NB4 (cell line): ENCODE data around the gene LTBP1.

Experiments used
- DNase-seq: peaks from one replicate; pipeline ENCODE4 v3.0.0; 2010; ENCODE audit warnings: low read depth
- H3K4me3 ChIP-seq: one replicate; pipeline ENCODE4 v1.5.1; 2011; ENCODE audit warnings: mild to moderate bottlenecking, low read depth, low read length, moderate library complexity
- MYC ChIP-seq: IDR thresholded peaks from 2 replicates; pipeline ENCODE4 v1.6.1; 2011; ENCODE audit warnings: low read depth, low read length
- POLR2A ChIP-seq: IDR thresholded peaks from 2 replicates; pipeline ENCODE4 v1.6.1; 2011; ENCODE audit warnings: mild to moderate bottlenecking; ENCODE audit not compliant: insufficient read length; ENCODE audit errors: extremely low read depth
- TF ChIP-seq, protein P1 (sequence below): IDR thresholded peaks from 2 replicates; pipeline ENCODE4 v1.6.1; 2011; ENCODE audit warnings: low read depth, low read length
- TF ChIP-seq, protein P2 (sequence below): IDR thresholded peaks from one replicate; pipeline ENCODE4 v1.5.1; 2012; ENCODE audit warnings: low read depth, low read length

Gene LTBP1

DNA sequence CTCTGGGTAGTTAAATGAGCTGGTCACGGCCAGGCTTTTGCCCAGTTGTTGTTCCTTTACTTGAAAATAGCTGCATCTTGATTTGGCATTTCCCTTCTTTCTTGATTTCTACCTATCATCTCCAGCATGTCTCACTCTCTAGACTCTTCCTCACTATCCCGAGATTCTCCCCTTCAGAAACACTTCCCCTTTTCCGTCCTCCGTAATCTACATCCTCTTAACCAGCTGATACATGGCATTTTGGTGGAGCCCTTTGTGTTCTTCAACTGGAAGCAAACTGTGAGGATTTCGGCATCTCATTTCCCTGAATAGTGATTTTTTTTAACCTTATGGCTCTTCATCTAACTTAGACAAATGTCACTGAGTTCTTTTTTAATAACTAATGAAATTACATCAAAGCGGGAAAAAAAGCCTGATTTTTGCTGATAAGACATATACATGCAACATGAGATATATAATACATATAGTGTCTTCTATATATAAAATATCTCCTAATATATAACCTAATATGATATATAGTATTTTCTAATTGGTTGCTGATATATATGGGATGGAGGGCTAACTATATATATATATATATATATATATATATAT lies 309.5 kb downstream of the LTBP1 start:
- no peak for DNase-seq
- TF ChIP-seq MYC: no peak
- TF ChIP-seq, protein P1, sequence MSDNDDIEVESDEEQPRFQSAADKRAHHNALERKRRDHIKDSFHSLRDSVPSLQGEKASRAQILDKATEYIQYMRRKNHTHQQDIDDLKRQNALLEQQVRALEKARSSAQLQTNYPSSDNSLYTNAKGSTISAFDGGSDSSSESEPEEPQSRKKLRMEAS: no peak
- TF ChIP-seq, protein P2, sequence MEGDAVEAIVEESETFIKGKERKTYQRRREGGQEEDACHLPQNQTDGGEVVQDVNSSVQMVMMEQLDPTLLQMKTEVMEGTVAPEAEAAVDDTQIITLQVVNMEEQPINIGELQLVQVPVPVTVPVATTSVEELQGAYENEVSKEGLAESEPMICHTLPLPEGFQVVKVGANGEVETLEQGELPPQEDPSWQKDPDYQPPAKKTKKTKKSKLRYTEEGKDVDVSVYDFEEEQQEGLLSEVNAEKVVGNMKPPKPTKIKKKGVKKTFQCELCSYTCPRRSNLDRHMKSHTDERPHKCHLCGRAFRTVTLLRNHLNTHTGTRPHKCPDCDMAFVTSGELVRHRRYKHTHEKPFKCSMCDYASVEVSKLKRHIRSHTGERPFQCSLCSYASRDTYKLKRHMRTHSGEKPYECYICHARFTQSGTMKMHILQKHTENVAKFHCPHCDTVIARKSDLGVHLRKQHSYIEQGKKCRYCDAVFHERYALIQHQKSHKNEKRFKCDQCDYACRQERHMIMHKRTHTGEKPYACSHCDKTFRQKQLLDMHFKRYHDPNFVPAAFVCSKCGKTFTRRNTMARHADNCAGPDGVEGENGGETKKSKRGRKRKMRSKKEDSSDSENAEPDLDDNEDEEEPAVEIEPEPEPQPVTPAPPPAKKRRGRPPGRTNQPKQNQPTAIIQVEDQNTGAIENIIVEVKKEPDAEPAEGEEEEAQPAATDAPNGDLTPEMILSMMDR: no peak
- no peak for TF ChIP-seq POLR2A
- H3K4me3 ChIP-seq: no peak overlapping the region

DNA sequence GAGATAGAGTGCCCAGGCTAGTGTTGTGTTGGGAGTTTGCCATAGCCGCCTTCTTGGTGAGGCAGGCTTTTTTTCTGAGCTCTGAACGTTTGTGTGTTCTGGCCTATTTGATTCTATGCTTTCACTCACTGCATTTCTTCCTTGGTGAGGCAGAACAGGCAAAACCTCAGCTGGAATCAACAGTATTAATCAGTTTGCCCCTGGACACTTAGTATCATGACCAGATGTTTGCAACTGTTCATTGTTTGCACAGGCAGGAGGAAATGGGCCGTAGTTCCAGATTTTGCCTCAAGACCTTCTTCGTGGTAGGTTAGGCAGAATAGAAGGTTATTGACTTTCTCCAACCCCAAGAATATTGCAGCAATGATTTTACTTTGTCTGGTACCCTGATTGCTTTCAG lies 311.6 kb downstream of the LTBP1 start:
- H3K4me3 ChIP-seq: no peak overlapping the region
- TF ChIP-seq POLR2A (no peak), MYC (no peak)
- TF ChIP-seq, protein P2: no peak
- TF ChIP-seq, protein P1: no peak
- DNase-seq: no peak

DNA sequence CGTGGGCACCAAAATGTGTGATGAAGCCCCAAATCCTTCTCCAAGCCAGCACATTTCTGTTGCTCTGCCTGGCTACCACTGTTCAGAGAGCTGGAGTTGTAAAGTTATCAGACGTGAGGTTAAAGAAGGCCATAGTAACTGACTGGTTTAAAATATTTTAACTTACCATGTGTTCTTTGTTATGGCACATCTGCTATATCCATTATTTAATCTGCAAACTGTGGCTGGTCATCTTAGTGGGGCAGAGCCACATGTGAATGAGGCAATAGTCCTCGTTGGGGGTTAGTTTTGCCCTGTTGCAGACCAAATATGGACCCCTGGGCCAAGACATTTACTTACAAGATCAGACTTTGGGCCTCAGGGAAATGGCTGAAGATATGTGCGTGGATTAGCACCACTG lies 315.3 kb downstream of the LTBP1 start:
- H3K4me3 ChIP-seq: no peak overlapping the region
- no peak for DNase-seq
- TF ChIP-seq, protein P2: no peak

DNA sequence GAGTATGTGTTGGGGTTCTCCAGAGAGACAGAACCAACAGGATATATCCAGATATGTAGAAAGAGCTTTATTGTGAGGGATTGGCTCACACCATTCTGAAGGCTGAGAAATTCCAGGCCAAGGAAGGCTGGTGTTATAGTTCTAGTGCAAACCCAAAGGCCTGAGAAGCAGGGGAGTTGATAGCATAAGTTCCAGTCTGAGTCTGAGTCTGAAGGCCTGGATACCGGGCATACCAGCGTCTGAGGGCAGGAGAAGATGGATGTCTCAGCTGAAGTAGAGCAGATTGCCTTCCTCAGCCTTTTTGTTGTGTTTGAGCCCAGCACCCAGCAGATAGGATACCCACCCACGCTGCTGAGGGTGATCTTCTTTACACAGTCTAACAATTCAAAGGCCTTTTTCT lies 318.0 kb downstream of the LTBP1 start:
- TF ChIP-seq MYC (no peak), POLR2A (no peak)
- TF ChIP-seq, protein P1: no peak
- TF ChIP-seq, protein P2: no peak
- no peak overlapping the region for H3K4me3 ChIP-seq
- DNase-seq: no peak

DNA sequence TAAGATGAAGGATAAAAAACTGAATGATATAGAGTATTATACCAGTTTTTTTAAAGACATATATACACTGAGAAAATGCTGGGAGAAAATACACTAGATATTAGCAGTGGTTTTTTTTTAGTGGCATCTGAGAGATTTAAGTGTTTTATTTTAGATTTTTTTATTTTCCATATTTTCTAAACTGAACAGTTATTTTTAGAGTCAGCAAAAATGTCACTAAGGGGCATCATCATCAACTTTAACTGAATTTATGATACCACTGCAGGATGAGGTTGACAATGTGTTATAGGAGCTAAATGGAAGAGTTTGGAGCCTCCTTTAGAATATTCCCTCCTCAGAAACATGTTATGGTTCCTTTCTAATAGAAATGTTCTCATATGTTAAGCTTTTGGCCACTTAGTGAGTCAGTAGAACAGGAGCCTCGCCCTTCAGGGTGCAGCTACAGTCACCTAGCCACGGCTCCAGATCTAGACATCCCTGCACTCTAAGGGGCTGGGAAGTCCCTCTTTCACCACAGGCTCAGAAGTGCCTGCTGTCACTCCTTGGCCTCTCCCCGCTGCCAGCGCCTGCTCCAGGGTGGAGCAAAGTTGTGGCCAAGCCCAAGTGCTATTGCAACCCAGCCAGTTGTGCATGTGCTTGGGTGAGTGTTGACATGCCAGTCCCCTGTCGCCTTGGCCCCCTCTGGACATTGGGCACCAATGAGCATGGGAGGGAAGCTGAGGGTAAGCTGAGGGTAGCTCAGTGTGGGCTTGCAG lies 319.0 kb downstream of the LTBP1 start:
- DNase-seq: no peak
- H3K4me3 ChIP-seq: no peak overlapping the region
- TF ChIP-seq, protein P2: no peak
- TF ChIP-seq, protein P1: no peak
- TF ChIP-seq POLR2A (no peak), MYC (no peak)

DNA sequence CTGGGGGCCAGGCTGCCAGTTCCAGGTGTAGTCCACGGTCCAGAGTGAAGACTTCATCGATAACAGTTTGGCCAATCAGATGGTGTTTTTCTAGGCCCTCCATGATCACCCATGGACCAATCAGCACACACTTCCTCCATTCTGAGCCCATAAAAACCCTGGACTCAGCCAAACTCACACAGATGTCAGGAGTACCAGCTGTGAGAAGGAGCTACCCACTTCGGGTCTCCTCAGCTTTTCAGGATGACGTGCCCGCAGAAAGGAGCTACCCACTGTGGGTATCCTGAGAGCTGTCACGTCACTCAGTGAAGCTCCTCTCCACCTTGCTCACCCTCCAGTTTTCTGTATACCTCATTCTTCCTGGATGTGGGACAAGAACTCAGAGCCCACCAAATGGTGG lies 319.7 kb downstream of the LTBP1 start:
- DNase-seq: no peak
- no peak overlapping the region for H3K4me3 ChIP-seq
- TF ChIP-seq, protein P2: no peak
- TF ChIP-seq, protein P1: no peak
- TF ChIP-seq MYC (no peak), POLR2A (no peak)
